GM03348 (cell line): Measurements from ENCODE around the gene NPTN.
A peak's percentile ranks its signal among the peaks of the same experiment; 100 is the strongest.
"Not testable (repeated sequence)": the region's sequence is repeated elsewhere in the genome, so short reads cannot be mapped to it uniquely, and the experiment has no call there.

ENCODE experiments used
- DNase-seq: peaks from one replicate; pipeline ENCODE4 v3.0.0; 2012; ENCODE audit warnings: low spot score

NPTN gene

GRCh38 chr15:73570355-73571032, 62.7 kb downstream of the NPTN start:
- no peak for DNase-seq

DNA sequence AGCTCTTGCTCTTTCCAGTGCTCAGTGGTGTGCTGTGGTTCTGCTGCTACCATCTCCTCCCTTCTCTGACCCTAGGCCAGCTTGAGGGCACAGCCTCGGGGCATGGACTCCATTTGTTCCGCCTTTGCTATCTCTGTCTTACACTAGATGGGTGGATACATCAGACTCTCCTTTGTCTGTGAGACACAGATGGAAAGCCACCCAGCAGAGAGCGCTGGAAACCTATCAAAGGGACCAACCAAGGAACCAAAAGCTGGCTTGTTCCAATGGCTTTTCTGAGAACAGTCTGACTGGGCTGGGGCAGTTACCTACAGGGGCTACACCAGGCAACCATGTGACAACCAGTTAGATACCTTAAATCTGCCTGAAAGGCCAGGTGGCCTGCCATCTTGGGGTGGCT, 63.8 kb downstream of the NPTN start:
- no peak for DNase-seq

- DNase-seq, result no peak
These were observed 64.5 kb downstream of the NPTN start for GRCh38 chr15:73568564-73569280.

DNA sequence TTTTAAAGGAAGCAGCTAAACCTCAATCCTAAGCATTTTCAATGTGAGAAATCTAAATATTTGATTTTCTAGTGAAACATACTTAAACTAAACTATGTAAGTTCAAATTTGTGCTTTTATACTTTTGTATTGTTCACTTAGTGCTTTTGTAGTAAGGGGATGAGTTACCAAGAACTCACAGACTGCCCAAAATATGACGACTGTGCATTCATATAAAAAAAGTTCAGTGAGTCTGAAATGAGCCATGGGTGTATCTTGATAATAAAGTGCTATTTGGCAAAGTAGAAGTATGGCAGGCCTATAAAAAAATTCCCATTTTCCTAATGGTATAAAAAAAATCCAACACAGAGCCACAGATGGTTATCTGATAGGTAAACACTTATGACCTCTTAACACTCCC, 66.2 kb downstream of the NPTN start:
- DNase-seq, result no peak

GRCh38 chr15:73564255-73564654, 68.9 kb downstream of the NPTN start:
- DNase-seq, result peak; percentile 40

DNA sequence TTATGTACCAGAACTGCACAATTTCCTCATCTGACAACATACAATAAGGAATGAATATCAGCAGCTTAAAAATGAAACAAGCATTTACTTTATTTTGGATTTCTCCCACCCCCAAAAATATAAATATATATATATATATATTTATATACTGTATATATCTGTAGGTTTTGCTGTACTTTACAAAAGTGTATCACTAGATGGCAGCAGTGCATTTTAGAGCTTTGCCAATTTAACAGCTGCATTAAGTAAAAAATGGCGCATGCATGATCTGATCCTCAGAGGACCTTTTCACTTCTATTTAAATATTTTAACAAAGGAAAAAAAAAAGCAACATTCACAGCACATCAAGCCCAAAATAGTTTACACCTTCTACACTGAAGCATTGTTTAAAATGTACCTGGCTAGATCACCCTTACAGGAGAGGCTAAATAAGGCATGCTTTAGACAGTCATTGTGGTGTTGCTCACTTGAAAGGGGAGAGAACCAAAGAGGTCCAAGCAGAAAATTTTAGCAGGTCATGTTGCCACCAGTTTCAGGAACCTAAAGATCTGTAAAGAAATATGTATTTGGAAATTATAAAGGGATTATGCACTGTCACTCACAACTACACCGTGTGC, 72.6 kb downstream of the NPTN start:
- DNase-seq, result peak; percentile 37

GRCh38 chr15:73558529-73558928, 74.7 kb downstream of the NPTN start:
- DNase-seq, result no peak

- DNase-seq, result no peak
These were observed 78.1 kb downstream of the NPTN start for GRCh38 chr15:73555080-73555479.

- DNase-seq, result peak; percentile 17
These were observed 83.0 kb downstream of the NPTN start for GRCh38 chr15:73550190-73550589.

- DNase-seq, result not testable (repeated sequence)
These were observed 84.3 kb downstream of the NPTN start for GRCh38 chr15:73548925-73549324.

GRCh38 chr15:73541479-73541878, 91.7 kb downstream of the NPTN start:
- DNase-seq, result no peak

DNA sequence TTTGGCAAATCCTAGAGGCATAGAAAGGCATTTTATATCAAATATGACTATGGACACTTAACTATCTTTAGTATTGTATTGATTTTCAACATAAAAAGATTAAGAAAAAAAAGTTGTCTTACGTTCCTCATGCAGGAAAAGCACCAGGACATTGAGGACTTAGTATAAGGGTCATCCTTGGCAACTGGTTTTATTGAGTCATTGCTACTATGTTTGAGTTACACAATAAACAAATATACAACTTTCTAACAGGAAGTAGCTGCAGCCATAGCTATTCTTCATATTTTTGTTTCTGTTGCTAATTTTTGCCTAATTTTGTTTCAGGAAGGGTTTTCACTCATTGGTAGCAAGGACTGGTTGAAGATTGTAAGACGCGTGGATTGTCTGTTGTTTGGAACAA, 93.0 kb downstream of the NPTN start:
- DNase-seq, result no peak

- DNase-seq, result no peak
These were observed 93.7 kb downstream of the NPTN start for GRCh38 chr15:73539212-73540128.

- DNase-seq, result no peak
These were observed 94.5 kb downstream of the NPTN start for GRCh38 chr15:73538563-73539211.

DNA sequence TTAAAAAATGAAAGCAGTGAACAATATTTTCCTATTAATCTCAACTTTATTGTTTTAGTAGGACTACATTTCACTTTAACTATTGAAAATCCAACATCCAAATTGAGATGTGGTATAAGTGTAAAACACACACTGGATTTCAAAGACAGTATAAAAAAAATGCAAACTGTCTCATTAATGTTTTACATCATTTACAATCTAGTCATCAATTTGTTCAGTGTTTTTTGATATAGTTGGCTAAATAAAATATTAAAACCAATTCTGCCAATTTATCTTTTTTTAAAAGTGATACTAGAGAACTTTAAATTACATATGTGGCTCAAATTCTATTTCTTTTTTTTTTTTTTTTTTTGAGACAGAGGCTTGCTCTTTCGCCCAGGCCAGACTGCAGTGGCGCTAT, 95.1 kb downstream of the NPTN start:
- DNase-seq, result no peak

DNA sequence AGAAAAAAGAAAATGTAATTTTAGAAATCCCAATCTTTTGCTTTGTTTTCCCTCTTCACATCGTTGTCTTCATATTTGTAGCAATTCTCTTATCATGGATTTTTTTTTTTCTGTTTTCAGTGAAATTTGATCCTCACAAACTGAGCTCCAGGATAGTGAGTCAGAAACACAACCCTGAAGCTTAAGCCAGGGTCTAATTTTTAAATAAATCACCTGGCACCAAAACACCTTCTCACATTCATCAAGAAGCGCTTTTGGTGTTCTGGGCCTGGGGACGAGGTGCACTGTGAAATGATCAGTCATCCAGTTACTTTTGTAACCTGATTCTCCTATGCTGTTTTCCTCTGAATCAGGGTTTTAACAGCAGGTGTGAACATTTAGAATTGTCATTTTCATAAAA, 102.5 kb downstream of the NPTN start:
- no peak for DNase-seq

GRCh38 chr15:73527598-73527997, 105.6 kb downstream of the NPTN start:
- DNase-seq, result no peak

DNA sequence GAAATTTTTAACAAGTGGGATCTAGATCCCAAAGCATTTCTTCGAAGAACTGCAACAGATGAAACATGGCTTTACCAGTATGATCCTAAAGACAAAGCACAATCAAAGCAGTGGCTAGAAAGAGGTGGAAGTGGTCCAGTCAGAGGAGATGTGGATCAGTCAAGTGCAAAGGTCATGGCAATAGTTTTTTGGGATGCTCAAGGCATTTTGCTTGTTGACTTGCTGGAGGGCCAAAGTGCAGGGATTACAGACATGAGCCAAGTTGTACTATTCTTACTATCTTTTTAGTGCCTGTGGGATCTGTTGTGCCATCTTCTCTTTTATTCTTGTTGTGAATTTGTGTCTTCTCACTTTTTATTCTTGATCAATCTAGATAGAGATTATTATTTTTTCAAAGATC, 108.3 kb downstream of the NPTN start:
- no peak for DNase-seq

DNA sequence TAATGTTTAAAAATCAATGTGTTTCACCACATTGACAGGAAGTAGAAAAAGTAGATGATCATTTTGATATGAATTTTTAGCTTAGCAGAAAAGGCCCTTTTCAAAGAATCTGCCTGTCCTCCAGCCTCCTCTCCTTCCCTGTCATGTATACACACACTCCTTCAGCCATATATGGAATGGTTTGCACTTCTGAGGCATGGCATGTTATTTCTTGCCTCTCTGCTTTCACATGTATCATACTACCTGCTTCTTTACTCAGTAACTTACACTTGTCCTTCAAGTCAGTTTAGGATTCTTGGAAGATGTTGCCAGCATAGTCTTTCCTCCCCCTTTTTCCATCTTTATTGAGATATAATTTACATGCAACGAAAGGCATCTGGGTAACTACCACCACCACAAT, 111.2 kb downstream of the NPTN start:
- no peak for DNase-seq

GRCh38 chr15:73518876-73519733, 114.1 kb downstream of the NPTN start:
- DNase-seq, result no peak
